Muscle layer of duodenum (tissue), 2 donors: ENCODE data around the gene DTWD1.
"Not testable (repeated sequence)": the region's sequence is repeated elsewhere in the genome, so short reads cannot be mapped to it uniquely, and the experiment has no call there.

Source experiments
- H3K27ac ChIP-seq: one replicate; pipeline ENCODE4 v1.7.0; 2013; ENCODE audit warnings: mild to moderate bottlenecking, low read length
- H3K27me3 ChIP-seq: one replicate; pipeline ENCODE4 v1.7.0; 2013; ENCODE audit warnings: low read depth, mild to moderate bottlenecking, control low read depth, low read length
- H3K36me3 ChIP-seq, 2 donors: one replicate each; pipeline ENCODE4 v1.7.0; 2013; ENCODE audit warnings: low read length in 2 of 2, control low read depth in 1 of 2, mild to moderate bottlenecking in 1 of 2; ENCODE audit not compliant: insufficient read depth in 2 of 2, control insufficient read depth in 1 of 2
- H3K4me1 ChIP-seq, 2 donors: one replicate each; pipeline ENCODE4 v1.7.0; 2013; ENCODE audit warnings: low read length in 2 of 2, mild to moderate bottlenecking in 2 of 2, control low read depth in 1 of 2, moderate library complexity in 1 of 2; ENCODE audit not compliant: insufficient read depth in 2 of 2, control insufficient read depth in 1 of 2
- H3K4me3 ChIP-seq, 2 donors: one replicate each; pipeline ENCODE4 v1.7.0; 2013; ENCODE audit warnings: low read length in 2 of 2, low read depth in 1 of 2, mild to moderate bottlenecking in 1 of 2
- H3K9me3 ChIP-seq, 2 donors: one replicate each; pipeline ENCODE4 v1.7.0; 2013; ENCODE audit warnings: low read length in 2 of 2, control low read depth in 1 of 2, mild to moderate bottlenecking in 1 of 2; ENCODE audit not compliant: control insufficient read depth in 1 of 2
- donor health status: healthy.

The DTWD1 gene

GRCh38 chr15:49686599-49686998, 65.8 kb downstream of the DTWD1 start:
- Histone ChIP-seq H3K27me3 (no peaks in the 10 kb centered on the region), H3K4me1 (peaks cover 0 to 2% of the 10 kb centered on the region in 2 donors), H3K9me3 (no peaks in the 10 kb centered on the region), H3K4me3 (no peak overlapping the region), H3K36me3 (no peaks in the 10 kb centered on the region), H3K27ac (no peak overlapping the region)

- no peaks in the 10 kb centered on the region for H3K36me3 ChIP-seq
- no peak overlapping the region for H3K27ac ChIP-seq
- H3K4me3 ChIP-seq = no peak overlapping the region
- no peaks in the 10 kb centered on the region for H3K9me3 ChIP-seq
- peaks cover 0 to 2% of the 10 kb centered on the region in 2 donors for H3K4me1 ChIP-seq
- no peaks in the 10 kb centered on the region for H3K27me3 ChIP-seq
Observed at GRCh38 chr15:49688135-49688790, 67.4 kb downstream of the DTWD1 start.

GRCh38 chr15:49692514-49693090, 71.8 kb downstream of the DTWD1 start:
- Histone ChIP-seq H3K27me3 (no peaks in the 10 kb centered on the region), H3K9me3 (no peaks in the 10 kb centered on the region), H3K4me1 (no peaks in the 10 kb centered on the region), H3K27ac (no peak overlapping the region), H3K36me3 (no peaks in the 10 kb centered on the region), H3K4me3 (no peak overlapping the region)

- no peaks in the 10 kb centered on the region for H3K27me3 ChIP-seq
- H3K27ac ChIP-seq = no peak overlapping the region
- no peaks in the 10 kb centered on the region for H3K36me3 ChIP-seq
- no peaks in the 10 kb centered on the region for H3K9me3 ChIP-seq
- H3K4me3 ChIP-seq = no peak overlapping the region
- no peaks in the 10 kb centered on the region for H3K4me1 ChIP-seq
Observed at GRCh38 chr15:49693498-49693897, 72.7 kb downstream of the DTWD1 start.

- H3K36me3 ChIP-seq = no peaks in the 10 kb centered on the region
- no peak overlapping the region for H3K27ac ChIP-seq
- H3K4me3 ChIP-seq = no peak overlapping the region
- no peaks in the 10 kb centered on the region for H3K9me3 ChIP-seq
- no peaks in the 10 kb centered on the region for H3K27me3 ChIP-seq
- no peaks in the 10 kb centered on the region for H3K4me1 ChIP-seq
Observed at GRCh38 chr15:49696433-49696832, 75.6 kb downstream of the DTWD1 start.

- no peaks in the 10 kb centered on the region for H3K9me3 ChIP-seq
- no peak overlapping the region for H3K27ac ChIP-seq
- H3K36me3 ChIP-seq = no peaks in the 10 kb centered on the region
- H3K4me3 ChIP-seq = no peak overlapping the region
- H3K4me1 ChIP-seq = no peaks in the 10 kb centered on the region
- H3K27me3 ChIP-seq = no peaks in the 10 kb centered on the region
Observed at GRCh38 chr15:49697121-49697520, 76.3 kb downstream of the DTWD1 start.

GRCh38 chr15:49702982-49703381, 82.1 kb downstream of the DTWD1 start:
- not testable (repeated sequence) for H3K4me1 ChIP-seq, H3K27ac ChIP-seq, H3K9me3 ChIP-seq, H3K4me3 ChIP-seq, H3K27me3 ChIP-seq, H3K36me3 ChIP-seq
